Smooth muscle cell of trachea (primary cell): Measurements from ENCODE around the gene PRKX. TPM values are rescaled to one million over a fixed set of nuclear protein-coding genes. Genes with fewer than 3 reads are reported as not detected.

Experiments
- total RNA-seq: library from RNA; depleted of rRNA; stranded (reverse); fragments of >200 nt; gene quantifications from 2 replicates; pipeline ENCODE4 v1.2.1, GENCODE V29; 2014

Gene PRKX
- total RNA-seq, result 11.5 and 23.0 TPM in 2 replicates

GRCh38 chrX:3713225-3713936, at the start of gene PRKX:
Gene PRKX (minus strand): TSS chrX:3713649. CDS start chrX:3713253, 396 bp downstream.

